Measurements from ENCODE around the gene MMD2.

Gene MMD2

GRCh38 chr7:4951903-4952636, 6.9 kb downstream of the MMD2 start:
- H3K4me3 ChIP-seq (ENCODE audit: low read depth, low read length): no peak overlapping the region
- no peaks in the 10 kb centered on the region for H3K36me3 ChIP-seq (ENCODE audit: control insufficient read depth, insufficient read depth, low read length)
- H3K9me3 ChIP-seq (ENCODE audit: control insufficient read depth, insufficient read depth, low read length): no peaks in the 10 kb centered on the region
- peaks cover 4% of the 10 kb centered on the region for H3K27me3 ChIP-seq (ENCODE audit: control insufficient read depth, insufficient read depth, low read length)
- no peak overlapping the region for H3K9ac ChIP-seq (ENCODE audit: low read depth, low read length)
- H3K4me1 ChIP-seq (ENCODE audit: control insufficient read depth, insufficient read depth, low read length): no peaks in the 10 kb centered on the region

- Histone ChIP-seq H3K27me3 (ENCODE audit: control insufficient read depth, insufficient read depth, low read length) (peaks cover 1% of the 10 kb centered on the region), H3K4me3 (ENCODE audit: low read depth, low read length) (no peak overlapping the region), H3K4me1 (ENCODE audit: control insufficient read depth, insufficient read depth, low read length) (no peaks in the 10 kb centered on the region), H3K9me3 (ENCODE audit: control insufficient read depth, insufficient read depth, low read length) (no peaks in the 10 kb centered on the region), H3K36me3 (ENCODE audit: control insufficient read depth, insufficient read depth, low read length) (no peaks in the 10 kb centered on the region), H3K9ac (ENCODE audit: low read depth, low read length) (no peak overlapping the region)
Observed at GRCh38 chr7:4951304-4951703, 7.7 kb downstream of the MMD2 start.

DNA sequence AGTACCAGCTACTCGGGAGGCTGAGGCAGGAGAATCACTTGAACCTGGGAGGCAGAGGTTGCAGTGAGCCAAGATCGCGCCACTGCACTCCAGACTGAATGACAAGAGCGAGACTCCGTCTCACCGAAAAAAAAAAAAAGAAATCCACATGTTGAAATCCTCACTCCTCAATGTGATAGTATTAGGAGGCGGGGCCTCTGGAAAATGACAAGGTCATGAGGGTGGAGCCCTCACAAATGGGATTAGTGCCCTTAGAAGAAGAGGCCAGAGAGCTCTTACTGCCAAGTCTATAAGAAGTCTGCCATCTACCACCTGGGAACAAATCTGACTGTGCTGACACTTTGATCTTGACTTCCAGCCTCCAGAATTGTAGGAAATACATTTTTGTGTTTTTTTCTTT, 10.6 kb downstream of the MMD2 start:
- Histone ChIP-seq H3K9me3 (ENCODE audit: control insufficient read depth, insufficient read depth, low read length) (no peaks in the 10 kb centered on the region), H3K27me3 (ENCODE audit: control insufficient read depth, insufficient read depth, low read length) (no peaks in the 10 kb centered on the region), H3K4me1 (ENCODE audit: control insufficient read depth, insufficient read depth, low read length) (no peaks in the 10 kb centered on the region), H3K36me3 (ENCODE audit: control insufficient read depth, insufficient read depth, low read length) (no peaks in the 10 kb centered on the region), H3K4me3 (ENCODE audit: low read depth, low read length) (no peak overlapping the region), H3K9ac (ENCODE audit: low read depth, low read length) (no peak overlapping the region)

DNA sequence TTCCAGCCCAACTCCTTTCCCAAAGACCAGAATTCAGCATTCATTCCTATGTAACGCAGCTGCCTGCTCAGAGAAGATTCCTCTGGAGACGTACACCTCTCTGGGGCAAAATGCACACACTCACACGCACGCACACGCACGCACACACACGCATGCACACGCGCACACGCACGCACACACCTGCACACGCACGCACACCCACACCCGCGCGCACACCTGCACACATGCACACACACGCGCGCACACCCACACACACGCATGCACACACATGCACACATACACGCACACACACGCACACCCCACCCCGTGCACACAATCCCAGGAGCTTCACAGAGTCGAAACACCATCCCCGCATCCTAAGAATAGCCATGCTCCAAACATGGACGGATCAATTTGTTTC, 13.0 kb downstream of the MMD2 start:
- Histone ChIP-seq H3K27me3 (ENCODE audit: control insufficient read depth, insufficient read depth, low read length) (no peaks in the 10 kb centered on the region), H3K36me3 (ENCODE audit: control insufficient read depth, insufficient read depth, low read length) (no peaks in the 10 kb centered on the region), H3K9me3 (ENCODE audit: control insufficient read depth, insufficient read depth, low read length) (no peaks in the 10 kb centered on the region), H3K4me1 (ENCODE audit: control insufficient read depth, insufficient read depth, low read length) (no peaks in the 10 kb centered on the region), H3K9ac (ENCODE audit: low read depth, low read length) (no peak overlapping the region), H3K4me3 (ENCODE audit: low read depth, low read length) (no peak overlapping the region)

GRCh38 chr7:4944939-4945338, 14.0 kb downstream of the MMD2 start:
- Histone ChIP-seq H3K9ac (ENCODE audit: low read depth, low read length) (no peak overlapping the region), H3K27me3 (ENCODE audit: control insufficient read depth, insufficient read depth, low read length) (no peaks in the 10 kb centered on the region), H3K4me1 (ENCODE audit: control insufficient read depth, insufficient read depth, low read length) (no peaks in the 10 kb centered on the region), H3K9me3 (ENCODE audit: control insufficient read depth, insufficient read depth, low read length) (no peaks in the 10 kb centered on the region), H3K36me3 (ENCODE audit: control insufficient read depth, insufficient read depth, low read length) (no peaks in the 10 kb centered on the region), H3K4me3 (ENCODE audit: low read depth, low read length) (no peak overlapping the region)

DNA sequence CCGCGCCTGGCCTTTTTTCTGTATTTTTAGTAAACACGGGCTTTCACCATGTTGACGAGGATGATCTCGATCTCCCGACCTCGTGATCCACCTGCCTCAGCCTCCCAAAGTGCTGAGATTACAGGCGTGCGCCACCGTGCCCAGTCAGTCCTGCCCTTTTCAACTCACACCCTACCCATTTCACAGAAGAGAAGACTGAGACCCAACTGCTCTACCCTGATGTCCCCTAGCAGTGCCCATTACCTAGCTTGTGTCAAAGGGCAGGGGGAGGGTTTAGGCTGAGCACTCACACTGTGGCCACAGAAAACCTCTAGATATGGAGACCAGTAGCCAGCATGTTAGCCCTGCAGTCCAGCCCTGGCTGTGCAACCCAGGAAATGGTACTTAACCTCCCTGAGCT, 15.7 kb downstream of the MMD2 start:
- Histone ChIP-seq H3K9me3 (ENCODE audit: control insufficient read depth, insufficient read depth, low read length) (no peaks in the 10 kb centered on the region), H3K4me1 (ENCODE audit: control insufficient read depth, insufficient read depth, low read length) (no peaks in the 10 kb centered on the region), H3K27me3 (ENCODE audit: control insufficient read depth, insufficient read depth, low read length) (no peaks in the 10 kb centered on the region), H3K36me3 (ENCODE audit: control insufficient read depth, insufficient read depth, low read length) (no peaks in the 10 kb centered on the region), H3K4me3 (ENCODE audit: low read depth, low read length) (no peak overlapping the region), H3K9ac (ENCODE audit: low read depth, low read length) (no peak overlapping the region)

DNA sequence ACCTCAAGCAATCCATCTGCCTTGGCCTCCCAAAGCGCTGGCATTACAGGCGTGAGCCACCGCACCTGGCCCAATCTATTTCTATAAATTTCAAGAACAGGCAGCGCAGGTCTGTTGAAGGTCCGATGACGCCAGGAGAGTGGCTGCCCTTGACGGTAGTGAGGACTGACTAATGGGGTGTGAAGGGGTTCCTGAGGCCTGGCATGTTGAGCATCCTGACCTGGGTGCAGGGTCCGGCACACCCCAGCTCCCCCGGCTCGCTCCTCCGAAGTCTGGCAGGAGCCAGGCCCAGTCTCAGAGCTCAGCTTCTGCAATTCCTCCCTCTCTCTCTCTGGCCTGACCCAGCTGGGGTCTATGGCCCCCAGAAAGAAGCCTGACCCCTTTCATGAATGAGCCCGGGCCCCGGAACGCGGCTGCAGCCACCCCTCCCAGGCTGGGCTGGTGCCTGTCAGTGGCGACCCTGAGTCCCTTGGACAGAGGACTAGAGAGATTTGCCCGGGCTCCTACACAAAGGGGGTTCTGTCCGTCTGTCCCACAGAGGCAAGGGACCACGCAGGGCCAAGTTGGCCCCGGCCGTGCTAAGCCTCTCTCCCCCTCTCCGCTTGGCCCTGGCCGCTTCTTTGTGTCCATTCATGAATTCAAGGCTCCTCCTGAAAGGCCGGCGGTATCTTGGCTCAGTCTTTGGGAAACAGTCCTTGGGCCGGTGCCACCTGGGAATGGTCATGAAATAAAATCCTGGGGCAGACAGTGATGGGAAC, 18.8 kb downstream of the MMD2 start:
- Histone ChIP-seq H3K36me3 (ENCODE audit: control insufficient read depth, insufficient read depth, low read length) (no peaks in the 10 kb centered on the region), H3K9me3 (ENCODE audit: control insufficient read depth, insufficient read depth, low read length) (no peaks in the 10 kb centered on the region), H3K4me1 (ENCODE audit: control insufficient read depth, insufficient read depth, low read length) (no peaks in the 10 kb centered on the region), H3K27me3 (ENCODE audit: control insufficient read depth, insufficient read depth, low read length) (no peaks in the 10 kb centered on the region), H3K9ac (ENCODE audit: low read depth, low read length) (no peak overlapping the region), H3K4me3 (ENCODE audit: low read depth, low read length) (no peak overlapping the region)

- Histone ChIP-seq H3K9ac (ENCODE audit: low read depth, low read length) (no peak overlapping the region), H3K4me3 (ENCODE audit: low read depth, low read length) (no peak overlapping the region), H3K27me3 (ENCODE audit: control insufficient read depth, insufficient read depth, low read length) (no peaks in the 10 kb centered on the region), H3K4me1 (ENCODE audit: control insufficient read depth, insufficient read depth, low read length) (no peaks in the 10 kb centered on the region), H3K9me3 (ENCODE audit: control insufficient read depth, insufficient read depth, low read length) (no peaks in the 10 kb centered on the region), H3K36me3 (ENCODE audit: control insufficient read depth, insufficient read depth, low read length) (no peaks in the 10 kb centered on the region)
Observed at GRCh38 chr7:4937411-4937810, 21.6 kb downstream of the MMD2 start.

DNA sequence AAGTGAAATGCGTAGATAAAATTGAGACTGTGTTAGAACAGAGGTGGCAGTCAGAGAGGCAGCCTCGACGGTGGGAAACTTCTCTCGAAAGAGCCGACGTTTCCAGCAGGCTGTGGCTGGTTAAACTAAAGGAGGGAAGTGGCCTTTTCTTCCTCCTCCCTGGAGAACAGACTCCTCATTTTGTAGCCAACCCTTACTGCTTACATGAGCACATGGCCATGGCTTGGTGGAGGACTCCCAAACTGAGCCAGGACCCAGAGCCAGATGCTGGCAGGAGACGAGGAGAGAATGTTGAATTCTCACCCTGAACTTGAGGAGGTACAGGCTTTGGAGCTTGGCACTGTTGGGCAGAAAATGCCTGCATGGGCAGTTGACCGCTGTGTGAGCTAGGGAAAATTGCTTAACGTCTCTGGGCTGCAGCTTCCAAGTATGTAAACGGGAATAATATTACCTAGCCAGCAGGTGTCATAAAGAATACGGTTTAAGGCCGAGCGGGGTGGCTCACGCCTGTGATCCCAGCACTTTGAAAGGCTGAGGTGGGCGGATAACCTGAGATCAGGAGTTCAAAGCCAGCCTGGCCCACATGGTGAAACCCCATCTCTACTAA, 24.5 kb downstream of the MMD2 start:
- Histone ChIP-seq H3K4me3 (ENCODE audit: low read depth, low read length) (no peak overlapping the region), H3K4me1 (ENCODE audit: control insufficient read depth, insufficient read depth, low read length) (peaks cover 2% of the 10 kb centered on the region), H3K36me3 (ENCODE audit: control insufficient read depth, insufficient read depth, low read length) (no peaks in the 10 kb centered on the region), H3K9ac (ENCODE audit: low read depth, low read length) (no peak overlapping the region), H3K9me3 (ENCODE audit: control insufficient read depth, insufficient read depth, low read length) (no peaks in the 10 kb centered on the region), H3K27me3 (ENCODE audit: control insufficient read depth, insufficient read depth, low read length) (no peaks in the 10 kb centered on the region)

- H3K9me3 ChIP-seq (ENCODE audit: control insufficient read depth, insufficient read depth, low read length): no peaks in the 10 kb centered on the region
- no peak overlapping the region for H3K4me3 ChIP-seq (ENCODE audit: low read depth, low read length)
- no peak overlapping the region for H3K9ac ChIP-seq (ENCODE audit: low read depth, low read length)
- peaks cover 2% of the 10 kb centered on the region for H3K4me1 ChIP-seq (ENCODE audit: control insufficient read depth, insufficient read depth, low read length)
- H3K27me3 ChIP-seq (ENCODE audit: control insufficient read depth, insufficient read depth, low read length): no peaks in the 10 kb centered on the region
- no peaks in the 10 kb centered on the region for H3K36me3 ChIP-seq (ENCODE audit: control insufficient read depth, insufficient read depth, low read length)
Observed at GRCh38 chr7:4931943-4932342, 27.0 kb downstream of the MMD2 start.

DNA sequence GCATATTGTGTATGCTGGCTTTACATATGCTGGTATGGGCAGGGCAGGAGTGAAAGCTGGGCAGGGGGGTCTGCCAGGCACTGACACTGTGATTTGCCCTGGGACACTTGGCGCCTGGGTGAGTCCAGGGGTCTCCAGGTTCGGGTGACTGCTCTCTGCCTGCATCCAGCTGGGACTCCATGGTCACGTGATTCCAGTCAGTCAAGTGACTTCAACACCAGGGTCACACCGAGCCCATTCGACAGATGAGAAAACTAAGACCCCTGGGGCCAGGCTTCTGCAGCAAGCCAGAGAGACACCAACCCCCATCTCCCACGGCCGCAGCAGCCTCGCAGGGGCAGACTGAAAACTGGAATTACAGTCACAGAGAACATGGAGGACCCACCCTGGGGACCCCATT, 30.0 kb downstream of the MMD2 start:
- Histone ChIP-seq H3K4me3 (ENCODE audit: low read depth, low read length) (no peak overlapping the region), H3K27me3 (ENCODE audit: control insufficient read depth, insufficient read depth, low read length) (no peaks in the 10 kb centered on the region), H3K4me1 (ENCODE audit: control insufficient read depth, insufficient read depth, low read length) (peaks cover 2% of the 10 kb centered on the region), H3K9me3 (ENCODE audit: control insufficient read depth, insufficient read depth, low read length) (no peaks in the 10 kb centered on the region), H3K9ac (ENCODE audit: low read depth, low read length) (no peak overlapping the region), H3K36me3 (ENCODE audit: control insufficient read depth, insufficient read depth, low read length) (no peaks in the 10 kb centered on the region)

GRCh38 chr7:4928445-4928844, 30.5 kb downstream of the MMD2 start:
- H3K27me3 ChIP-seq (ENCODE audit: control insufficient read depth, insufficient read depth, low read length): no peaks in the 10 kb centered on the region
- H3K4me3 ChIP-seq (ENCODE audit: low read depth, low read length): no peak overlapping the region
- H3K9me3 ChIP-seq (ENCODE audit: control insufficient read depth, insufficient read depth, low read length): no peaks in the 10 kb centered on the region
- H3K4me1 ChIP-seq (ENCODE audit: control insufficient read depth, insufficient read depth, low read length): peaks cover 2% of the 10 kb centered on the region
- H3K9ac ChIP-seq (ENCODE audit: low read depth, low read length): no peak overlapping the region
- H3K36me3 ChIP-seq (ENCODE audit: control insufficient read depth, insufficient read depth, low read length): no peaks in the 10 kb centered on the region
